Pulmonary artery endothelial cell (primary cell): ENCODE measurements around the gene TPM3. TPM values are rescaled to one million over a fixed set of nuclear protein-coding genes. Genes with fewer than 3 reads are reported as not detected.

Experiments
- total RNA-seq: library from RNA; depleted of rRNA; stranded (reverse); fragments of >200 nt; gene quantifications from 2 replicates; pipeline ENCODE4 v1.2.3, GENCODE V29; 2014

Gene TPM3
- total RNA-seq, 1 donor from 2014 or later = 575 TPM

Other genes with a start within 250 kb of the TPM3 start
- 11.9 and 14.7 TPM in 2 replicates for gene DENND4B, start 245.4 kb downstream of the TPM3 start, total RNA-seq
- gene CRTC2, start 233.5 kb downstream of the TPM3 start, total RNA-seq = 2.4 and 2.8 TPM in 2 replicates
- 102 and 132 TPM in 2 replicates for gene SLC39A1, start 228.6 kb downstream of the TPM3 start, total RNA-seq
- 7.6 and 10.0 TPM in 2 replicates for gene CREB3L4, start 224.2 kb downstream of the TPM3 start, total RNA-seq
- 97.2 and 145 TPM in 2 replicates for gene JTB, start 214.4 kb downstream of the TPM3 start, total RNA-seq
- gene RAB13, start 205.8 kb downstream of the TPM3 start, total RNA-seq = 74.8 and 92.5 TPM in 2 replicates
- gene RPS27, start 201.3 kb downstream of the TPM3 start, total RNA-seq = 917 and 1,559 TPM in 2 replicates
- 0.07 and 0.11 TPM in 2 replicates for gene NUP210L, start 37.0 kb downstream of the TPM3 start, total RNA-seq
- not detected in 2 replicates for gene CFAP141, start 14.2 kb upstream of the TPM3 start, total RNA-seq
- 62.6 and 73.6 TPM in 2 replicates for gene UBAP2L, start 28.9 kb upstream of the TPM3 start, total RNA-seq
- gene HAX1, start 80.5 kb upstream of the TPM3 start, total RNA-seq = 118 and 122 TPM in 2 replicates
- gene AQP10, start 129.0 kb upstream of the TPM3 start, total RNA-seq = 0.07 and 0.13 TPM in 2 replicates
- 77.0 and 112 TPM in 2 replicates for gene ATP8B2, start 133.4 kb upstream of the TPM3 start, total RNA-seq
- gene IL6R, start 213.2 kb upstream of the TPM3 start, total RNA-seq = 5.7 and 10.8 TPM in 2 replicates